GM19193 (cell line): ENCODE measurements around the gene MCTP1.

Experiments
- POLR2A ChIP-seq: IDR thresholded peaks from 4 replicates; pipeline ENCODE4 v1.6.1; 2011; ENCODE audit not compliant: insufficient read depth, insufficient read length; ENCODE audit errors: extremely low read depth

MCTP1 gene

DNA sequence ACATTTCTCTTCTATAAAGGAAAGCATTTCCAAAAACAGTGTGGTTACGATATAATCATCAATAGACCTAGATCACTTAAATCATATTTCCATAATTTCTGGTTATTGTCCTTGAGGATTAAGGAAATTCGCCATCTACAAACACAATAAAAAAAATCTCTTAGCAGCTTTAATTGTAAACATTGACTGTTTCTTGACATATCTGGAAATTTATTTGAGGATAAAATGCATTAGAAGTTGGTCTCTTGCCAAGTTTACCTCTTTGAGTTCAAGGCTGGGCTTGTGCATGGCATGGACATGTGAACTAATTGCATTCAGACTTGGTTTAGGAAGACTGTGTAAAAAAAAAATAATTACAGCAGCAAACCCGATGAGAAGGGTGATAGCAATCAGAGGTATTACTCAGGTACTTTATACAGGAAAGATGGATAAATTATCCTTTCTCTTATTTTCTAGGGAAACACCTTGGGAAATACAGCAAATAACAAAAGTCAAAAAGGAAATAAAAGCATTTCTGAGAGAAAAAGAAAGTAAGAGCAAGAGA is 428.6 kb downstream of the MCTP1 start:
- TF ChIP-seq POLR2A: no peak

DNA sequence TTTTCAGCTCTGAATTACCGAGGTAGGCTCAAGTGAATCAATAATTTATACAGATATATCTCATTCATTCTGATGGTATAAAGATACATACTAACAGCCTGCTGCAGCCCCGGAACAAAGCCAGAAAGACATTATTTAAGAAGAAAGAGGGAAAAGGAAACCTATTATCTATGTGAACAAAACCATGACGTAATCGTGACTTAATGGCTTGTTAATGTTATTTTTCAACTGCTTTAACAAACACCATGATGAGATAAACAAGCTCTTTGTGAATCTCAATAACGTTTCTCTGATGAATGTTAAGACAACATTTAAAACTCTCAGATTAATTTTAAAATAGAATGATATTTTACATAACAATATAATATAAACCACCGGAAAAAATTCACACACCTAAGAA is 429.4 kb downstream of the MCTP1 start:
- no peak for TF ChIP-seq POLR2A

DNA sequence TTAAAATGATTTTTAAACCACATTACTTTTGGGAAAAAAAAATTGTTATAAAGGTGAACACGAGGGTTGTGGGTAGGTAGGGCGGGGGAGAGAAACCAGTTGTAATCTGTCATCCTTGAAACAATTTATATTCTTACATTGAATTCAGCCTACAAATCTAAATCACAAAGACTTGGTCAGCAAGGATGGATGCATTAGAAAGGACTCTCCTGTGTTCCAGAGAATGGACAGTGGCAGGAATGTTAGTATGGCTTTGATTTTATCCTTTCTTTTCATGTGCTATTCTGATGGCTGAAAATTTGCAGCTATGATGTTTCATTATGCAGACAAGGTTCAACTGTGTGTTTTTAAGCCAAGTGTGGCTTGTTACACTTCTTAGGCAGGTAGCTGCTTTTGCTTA is 431.8 kb downstream of the MCTP1 start:
- TF ChIP-seq POLR2A: no peak

DNA sequence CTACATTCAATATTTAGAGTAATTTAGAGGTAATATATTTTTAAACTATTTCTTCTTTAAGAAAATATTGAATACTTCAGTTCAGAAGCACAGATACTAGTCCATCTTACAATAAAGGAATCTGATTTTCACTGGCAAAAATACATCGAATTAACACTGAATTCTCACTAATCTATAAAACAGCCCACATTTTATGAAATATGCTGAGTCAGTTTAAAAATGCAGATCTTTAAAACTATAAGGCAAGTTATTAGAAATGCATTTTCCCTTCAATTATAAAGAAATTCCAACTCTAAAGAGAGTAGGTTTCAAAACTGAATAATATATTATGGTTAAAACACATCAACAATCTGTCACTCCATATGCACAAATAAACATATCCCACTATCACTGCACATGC is 433.9 kb downstream of the MCTP1 start:
- TF ChIP-seq POLR2A: no peak

DNA sequence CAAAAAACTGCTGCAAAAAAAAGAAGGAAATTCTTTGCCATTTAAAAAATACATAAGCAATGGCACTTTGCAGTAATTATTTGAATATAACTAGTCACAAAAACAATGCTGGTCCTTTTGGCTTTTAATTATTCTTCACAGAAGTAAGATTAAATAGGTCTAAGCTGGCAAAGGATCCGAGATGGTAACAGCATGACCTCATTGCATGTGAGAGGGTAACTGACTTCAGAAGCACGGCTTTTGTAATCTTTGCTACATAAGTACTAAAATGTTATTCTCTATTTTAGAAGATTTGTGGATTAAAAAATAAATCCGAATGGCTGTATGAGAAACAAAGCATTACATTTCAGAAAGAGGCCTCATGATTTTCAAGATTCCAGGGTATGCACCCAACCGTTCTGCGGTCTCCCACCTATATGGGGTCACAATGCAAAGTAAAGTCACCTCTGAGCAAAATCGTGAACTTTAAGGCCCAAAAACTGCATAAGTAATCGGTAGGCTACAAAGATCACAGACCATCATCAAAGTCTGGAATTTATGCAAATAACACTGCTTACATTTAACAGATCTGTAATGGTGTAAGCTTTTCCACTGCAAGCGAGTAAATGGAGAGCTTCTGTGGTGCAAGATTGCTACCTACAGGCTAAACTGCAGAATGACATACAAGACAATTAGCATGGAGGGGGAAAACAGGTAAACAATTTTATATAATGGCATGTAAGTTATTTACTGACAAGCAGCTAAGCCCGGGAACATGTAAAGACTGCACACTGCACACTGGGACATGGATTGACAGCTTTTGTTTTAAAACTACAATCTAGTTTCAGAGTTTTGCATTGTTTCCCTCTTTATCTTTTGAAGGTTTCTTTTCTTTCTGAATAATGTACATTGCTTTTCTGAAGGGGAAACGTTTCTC is 434.8 kb downstream of the MCTP1 start:
- no peak for TF ChIP-seq POLR2A

GRCh38 chr5:94849324-94849723 is 435.6 kb downstream of the MCTP1 start:
- TF ChIP-seq POLR2A: no peak

GRCh38 chr5:94847726-94848125 is 437.2 kb downstream of the MCTP1 start:
- no peak for TF ChIP-seq POLR2A

DNA sequence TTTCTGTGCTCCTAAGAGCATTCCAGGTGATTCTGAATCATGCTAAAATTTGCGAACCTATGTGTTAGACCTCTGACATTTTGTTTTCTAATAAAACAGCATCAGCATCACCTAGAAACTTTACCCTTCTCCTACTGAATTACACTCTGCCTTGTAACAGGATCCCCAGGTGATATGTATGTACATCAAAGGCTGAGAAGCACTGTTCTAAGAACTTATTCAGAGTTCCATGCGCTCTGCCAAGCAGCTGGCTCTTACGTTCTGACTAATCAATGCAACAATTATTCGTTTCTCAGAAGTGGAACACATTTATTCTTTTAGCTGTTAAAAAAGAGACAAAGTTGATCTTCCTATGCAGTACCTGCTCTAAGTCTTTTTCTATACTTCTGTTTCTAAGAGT is 437.9 kb downstream of the MCTP1 start:
- TF ChIP-seq POLR2A: no peak

DNA sequence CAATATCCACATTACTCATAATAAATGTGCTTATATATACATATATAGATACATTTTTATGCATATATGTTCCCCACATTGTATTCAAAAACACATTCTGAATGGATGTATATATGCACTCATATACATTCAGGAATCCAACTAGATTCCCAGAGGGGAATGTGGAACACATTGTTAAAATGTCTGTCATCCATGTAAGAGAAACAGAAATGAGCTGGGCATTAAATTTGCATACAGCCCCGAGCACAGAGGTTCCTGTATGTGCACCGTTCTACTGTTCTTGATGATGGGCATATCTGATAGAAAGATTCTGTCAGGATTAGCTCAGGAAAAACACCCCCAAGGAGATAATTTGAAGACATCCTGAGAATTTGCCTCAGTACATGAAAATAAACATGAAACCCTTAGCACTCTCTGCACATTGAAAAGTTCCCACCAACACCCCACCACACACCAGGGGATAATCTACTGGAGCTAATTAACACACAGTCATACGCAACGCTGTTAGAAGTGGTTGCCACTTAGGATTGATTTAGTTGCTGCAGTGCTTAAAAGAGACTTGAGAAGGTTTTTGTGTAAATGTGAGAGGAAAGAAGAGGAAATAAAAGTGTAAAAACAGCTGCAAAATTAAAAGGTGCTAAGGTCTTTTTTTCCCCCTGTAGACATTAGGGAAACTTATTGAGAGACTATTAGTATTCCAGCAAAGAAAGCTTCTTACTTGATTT is 443.1 kb downstream of the MCTP1 start:
- no peak for TF ChIP-seq POLR2A

DNA sequence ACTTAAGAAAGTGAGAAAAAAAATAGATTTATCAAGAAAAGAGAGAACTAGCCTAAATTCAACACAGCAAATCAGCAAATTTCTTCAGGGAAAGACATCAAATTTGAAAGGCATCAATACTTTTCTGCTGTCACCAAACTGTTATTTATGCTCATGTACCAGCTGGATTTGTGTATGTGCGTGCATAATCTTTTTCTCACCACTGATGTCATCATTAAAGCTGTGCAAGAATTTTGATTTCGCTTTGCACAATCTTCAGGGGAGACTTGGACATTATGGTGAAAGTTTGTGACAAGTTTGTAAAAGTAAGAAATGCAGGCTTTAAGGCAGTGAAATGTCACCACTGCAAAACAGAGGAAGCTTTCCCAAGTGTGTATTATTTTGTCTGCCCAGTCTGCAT is 451.0 kb downstream of the MCTP1 start:
- TF ChIP-seq POLR2A: no peak

DNA sequence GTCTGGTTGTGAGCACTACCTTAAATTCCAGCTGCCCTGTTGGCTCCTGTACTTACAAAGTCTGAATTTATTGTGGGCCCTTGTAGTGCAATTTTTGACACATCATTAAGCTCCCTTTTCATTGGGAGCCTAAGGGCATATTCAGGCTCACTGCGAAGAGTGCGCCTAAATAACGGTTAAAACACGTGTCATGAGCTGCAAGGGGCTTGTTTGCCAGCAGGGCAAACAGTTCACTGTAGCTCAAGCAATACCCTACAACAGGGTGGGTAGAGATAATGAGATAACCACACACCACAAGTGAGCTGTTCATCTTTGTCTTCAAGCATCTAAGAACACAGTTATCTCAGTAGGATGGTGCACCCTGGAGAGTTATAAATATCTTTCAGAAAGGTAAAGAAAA is 452.2 kb downstream of the MCTP1 start:
- no peak for TF ChIP-seq POLR2A

GRCh38 chr5:94830520-94830919 is 454.4 kb downstream of the MCTP1 start:
- no peak for TF ChIP-seq POLR2A

- TF ChIP-seq POLR2A: no peak
These were observed 464.4 kb downstream of the MCTP1 start for GRCh38 chr5:94820488-94820887.

DNA sequence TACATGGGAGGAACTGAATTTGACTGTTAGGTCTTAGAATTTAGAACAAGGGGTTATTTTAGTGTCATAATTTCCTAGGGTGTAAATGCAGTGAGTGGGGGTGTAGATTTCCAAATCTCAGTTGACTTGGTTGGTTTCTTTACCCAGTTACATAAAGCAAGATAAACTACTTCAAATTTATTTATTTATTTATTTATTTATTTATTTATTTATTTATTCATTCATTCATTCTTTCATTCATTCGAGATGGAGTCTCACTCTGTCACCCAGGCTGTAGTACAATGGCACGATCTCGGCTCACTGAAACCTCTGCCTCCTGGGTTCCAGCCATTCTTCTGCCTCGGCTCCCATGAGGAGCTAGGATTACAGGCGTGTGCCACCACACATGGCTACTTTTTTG is 466.0 kb downstream of the MCTP1 start:
- TF ChIP-seq POLR2A: no peak

- no peak for TF ChIP-seq POLR2A
These were observed 469.4 kb downstream of the MCTP1 start for GRCh38 chr5:94815313-94816039.

DNA sequence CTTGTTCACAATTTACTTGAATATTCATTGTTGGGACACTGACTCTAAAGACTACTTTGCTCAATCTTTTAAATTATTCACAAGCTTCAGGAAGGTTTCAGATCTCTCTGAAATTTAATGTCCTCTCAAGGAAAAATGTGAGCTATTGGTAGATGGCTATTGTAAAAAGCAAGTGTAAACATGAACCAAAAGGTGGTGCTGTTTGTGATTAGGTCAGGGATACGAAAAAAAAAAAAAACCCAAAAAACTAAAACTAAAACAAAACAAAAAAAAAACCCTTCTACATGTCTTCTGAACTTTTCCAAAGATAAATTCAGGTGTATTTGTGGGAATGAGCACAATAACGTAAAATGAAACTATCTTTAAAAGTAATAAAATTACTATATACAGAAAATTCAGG is 472.7 kb downstream of the MCTP1 start:
- TF ChIP-seq POLR2A: no peak

DNA sequence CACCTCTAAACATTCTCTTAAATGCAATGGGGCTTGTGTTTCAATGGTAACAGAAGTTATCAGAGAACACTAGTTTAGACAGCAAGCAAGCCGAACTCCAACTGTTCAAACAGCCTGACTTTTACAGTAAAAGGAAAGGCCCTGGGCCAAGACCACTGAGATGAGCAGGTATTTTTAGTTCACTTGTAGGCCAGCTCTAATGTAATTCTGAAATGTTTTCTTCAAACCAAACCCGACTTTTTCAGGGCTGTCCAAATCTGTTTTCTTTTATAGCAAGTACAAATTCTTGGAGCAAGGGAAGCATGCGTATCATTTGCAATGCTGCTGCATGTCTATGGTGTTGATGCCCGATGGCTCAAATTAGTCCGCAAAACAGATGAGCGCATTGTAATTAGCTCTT is 473.6 kb downstream of the MCTP1 start:
- TF ChIP-seq POLR2A: no peak
